Lower leg skin (tissue), 4 donors: ENCODE data around the gene MBOAT1. TPM values are rescaled to one million over a fixed set of nuclear protein-coding genes. Genes with fewer than 3 reads are reported as not detected.

ENCODE experiments used
- DNase-seq, 2 donors: peaks; one replicate each; pipeline ENCODE4 v3.0.0-alpha.2; 2019; ENCODE audit warnings: low spot score in 2 of 2
- H3K4me3 ChIP-seq: fragments of 200-600 bp; sonication (generic); 2 replicates; pipeline ENCODE4 v1.5.1; 2017; ENCODE audit warnings: mild to moderate bottlenecking, low read depth; ENCODE audit not compliant: poor library complexity, severe bottlenecking
- CTCF ChIP-seq, 3 donors: fragments of 450-650 bp; IDR thresholded peaks; one replicate each; pipeline ENCODE4 v1.5.1; 2016; ENCODE audit warnings: antibody characterized with exemption in 3 of 3, mild to moderate bottlenecking in 3 of 3, moderate library complexity in 2 of 3
- POLR2A ChIP-seq, 2 donors: fragments of 450-650 bp; IDR thresholded peaks; one replicate each; pipeline ENCODE4 v1.6.1; 2016 to 2017; ENCODE audit warnings: antibody characterized with exemption in 2 of 2, mild to moderate bottlenecking in 1 of 2, moderate library complexity in 1 of 2
- WGBS, 2 donors: methylation state at CpG; one replicate each; pipeline ENCODE4 v1.1.5; 2018; 5-methylcytosine and 5-hydroxymethylcytosine counted together
- intact Hi-C: fragments of 100-400 bp; cut with DNase I; formaldehyde crosslinking; loops from one replicate; pipeline ENCODE4 v1.15.0; 2023; ENCODE audit warnings: low total_unique reads
- total RNA-seq, 4 donors: library from RNA; depleted of rRNA; stranded (reverse); fragments of >200 nt; gene quantifications; one replicate each; pipeline ENCODE4 v1.1.0, GENCODE V29; 2016

MBOAT1 gene
- total RNA-seq, 4 donors from 2014 or later: 5.8 to 8.2 (median 6.6) TPM

- no peak overlapping the region for H3K4me3 ChIP-seq
- TF ChIP-seq CTCF (IDR thresholded peaks at IDR 0.05) (peak in 1 of 3 donors; percentile 33), POLR2A (IDR thresholded peaks at IDR 0.05) (no peak)
- DNase-seq: no peak
- intact Hi-C loops: loop anchor here (10.0 kb wide), 1 partner anchor 433 kb away; no protein-coding TSS in a partner anchor
- WGBS, 2 donors: 13 to 16% methylated on average over 1 of the region's 1 CpG
Observed at GRCh38 chr6:20092071-20092566, 120.2 kb downstream of the MBOAT1 start.

GRCh38 chr6:20086992-20087391, 125.3 kb downstream of the MBOAT1 start:
- H3K4me3 ChIP-seq: no peak overlapping the region
- no peak for DNase-seq
- intact Hi-C loops: no loop called here
- TF ChIP-seq POLR2A (IDR thresholded peaks at IDR 0.05): no peak
- TF ChIP-seq CTCF (IDR thresholded peaks at IDR 0.05): no peak

GRCh38 chr6:20085817-20086216, 126.5 kb downstream of the MBOAT1 start:
- TF ChIP-seq CTCF (IDR thresholded peaks at IDR 0.05): no peak
- no peak for TF ChIP-seq POLR2A (IDR thresholded peaks at IDR 0.05)
- DNase-seq: no peak
- intact Hi-C loops: no loop called here
- 92 to 94% methylated on average over 2 of the region's 2 CpGs for WGBS, 2 donors
- H3K4me3 ChIP-seq: no peak overlapping the region

GRCh38 chr6:20084411-20084810, 127.9 kb downstream of the MBOAT1 start:
- DNase-seq: no peak
- TF ChIP-seq POLR2A (IDR thresholded peaks at IDR 0.05): no peak
- intact Hi-C loops: no loop called here
- H3K4me3 ChIP-seq: no peak overlapping the region

- no peak overlapping the region for H3K4me3 ChIP-seq
- WGBS, 2 donors: 95 to 96% methylated on average over 6 of the region's 6 CpGs
- intact Hi-C loops: loop anchor here (5.0 kb wide), 1 partner anchor 1750 kb away; no protein-coding TSS in a partner anchor
- TF ChIP-seq CTCF (IDR thresholded peaks at IDR 0.05) (no peak), POLR2A (IDR thresholded peaks at IDR 0.05) (no peak)
- DNase-seq: peak in 1 of 2 donors; percentile 58
Observed at GRCh38 chr6:20071998-20072397, 140.3 kb downstream of the MBOAT1 start.

- TF ChIP-seq CTCF (IDR thresholded peaks at IDR 0.05): no peak
- no peak for TF ChIP-seq POLR2A (IDR thresholded peaks at IDR 0.05)
- DNase-seq: no peak
- no peak overlapping the region for H3K4me3 ChIP-seq
- intact Hi-C loops: loop anchor here (5.0 kb wide), 1 partner anchor 1748 kb away; no protein-coding TSS in a partner anchor
- WGBS, 2 donors: 87 to 89% methylated on average over 3 of the region's 3 CpGs
Observed at GRCh38 chr6:20070047-20070446, 142.2 kb downstream of the MBOAT1 start.
